ENCODE data around the gene MED15. TPM values are rescaled to one million over a fixed set of nuclear protein-coding genes. Genes with fewer than 3 reads are reported as not detected.

MED15 gene
- total and polyA plus RNA-seq, 4 donors: 23.5 to 119 (median 96.9) TPM

DNA sequence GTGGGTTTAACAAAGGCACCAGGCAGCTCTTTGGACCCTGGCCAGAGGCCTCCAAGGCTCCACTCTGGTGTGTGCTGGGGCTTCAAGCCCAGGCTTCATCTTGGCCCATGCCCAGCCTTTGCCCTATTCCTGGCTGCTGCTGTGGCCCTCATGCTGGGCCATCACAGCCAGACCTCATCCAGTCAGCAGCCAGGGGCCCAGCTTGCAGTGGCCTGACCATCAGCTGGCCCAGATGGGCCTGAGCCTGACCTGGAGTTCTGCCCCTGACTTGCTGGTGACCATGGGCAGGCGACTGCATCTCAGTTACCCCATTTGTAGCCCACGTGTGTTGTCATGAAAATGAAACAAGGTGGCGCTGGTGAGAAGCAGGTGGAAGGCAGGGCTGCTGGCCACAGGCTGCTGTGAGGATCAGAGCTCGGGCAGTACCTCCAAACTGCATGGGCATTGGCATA lies 76.1 kb downstream of the MED15 start:
- no peaks in the 10 kb centered on the region for H3K9me3 ChIP-seq (ENCODE audit: control insufficient read depth, low read length)
- 75 to 79% methylated on average over 4 of the region's 4 CpGs for WGBS, 2 donors
- H3K4me3 ChIP-seq (ENCODE audit: low read length in 2 of 2): no peak overlapping the region
- ATAC-seq (ENCODE audit: low FRiP score) (no peak), DNase-seq (no peak)
- H3K27me3 ChIP-seq (ENCODE audit: control insufficient read depth in 1 of 2, insufficient read depth in 2 of 2, low read length in 1 of 2): no peaks in the 10 kb centered on the region
- H3K27ac ChIP-seq (ENCODE audit: low read depth in 1 of 2, low read length in 2 of 2): no peak overlapping the region
- H3K4me1 ChIP-seq (ENCODE audit: control insufficient read depth in 1 of 2, insufficient read depth in 2 of 2, low read length in 2 of 2): no peaks in the 10 kb centered on the region
- intact Hi-C loops (cut with DNase I): no loop called here
- peaks cover 0 to 6% of the 10 kb centered on the region in 2 donors for H3K36me3 ChIP-seq (ENCODE audit: control insufficient read depth in 1 of 2, insufficient read depth in 2 of 2, low read length in 1 of 2)

DNA sequence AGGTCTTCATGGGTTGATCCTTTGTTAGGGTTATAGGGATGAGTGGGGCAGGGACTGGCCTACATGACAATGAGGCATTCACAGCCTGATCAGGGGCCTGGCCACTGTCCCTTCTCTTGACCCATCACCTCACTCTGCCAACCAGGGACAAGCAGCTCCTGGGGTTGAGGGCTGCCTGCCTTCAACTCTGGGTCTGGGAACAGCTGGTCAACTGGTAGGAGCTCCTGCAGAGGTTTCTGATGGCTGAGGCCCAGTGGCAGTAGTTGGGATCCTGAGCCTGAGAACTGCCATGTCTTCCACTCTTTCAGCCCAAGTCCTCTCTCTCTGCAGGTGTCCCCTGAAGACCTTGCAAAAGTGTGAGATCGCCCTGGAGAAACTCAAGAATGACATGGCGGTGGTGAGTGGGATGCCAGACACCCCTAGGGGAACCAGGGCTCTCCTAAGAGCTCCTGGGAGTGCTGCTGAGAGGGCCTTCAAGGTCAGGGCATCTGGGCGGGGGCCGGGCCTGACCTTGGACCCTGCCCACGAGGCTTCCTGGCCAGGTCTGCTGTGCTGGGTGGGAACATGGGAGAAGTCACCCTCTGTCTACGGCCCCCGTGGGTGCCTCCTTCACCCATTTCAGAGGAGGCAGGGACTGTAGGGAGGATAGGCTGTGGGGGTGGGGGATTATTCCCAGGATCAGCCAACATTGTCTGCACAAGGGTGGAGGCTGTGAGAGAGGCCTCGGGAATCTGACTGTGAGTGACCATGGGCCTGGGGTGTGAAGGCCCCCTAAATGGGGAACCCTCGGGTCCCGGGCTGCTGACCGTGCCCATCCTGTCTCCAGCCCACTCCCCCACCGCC lies 76.8 kb downstream of the MED15 start:
- peaks cover 0 to 6% of the 10 kb centered on the region in 2 donors for H3K36me3 ChIP-seq (ENCODE audit: control insufficient read depth in 1 of 2, insufficient read depth in 2 of 2, low read length in 1 of 2)
- no peaks in the 10 kb centered on the region for H3K4me1 ChIP-seq (ENCODE audit: control insufficient read depth in 1 of 2, insufficient read depth in 2 of 2, low read length in 2 of 2)
- no peak overlapping the region for H3K4me3 ChIP-seq (ENCODE audit: low read length in 2 of 2)
- DNase-seq: no peak
- ATAC-seq (ENCODE audit: low FRiP score): no peak
- intact Hi-C loops (cut with DNase I): no loop called here
- H3K9me3 ChIP-seq (ENCODE audit: control insufficient read depth, low read length): no peaks in the 10 kb centered on the region
- H3K27me3 ChIP-seq (ENCODE audit: control insufficient read depth in 1 of 2, insufficient read depth in 2 of 2, low read length in 1 of 2): no peaks in the 10 kb centered on the region
- no peak overlapping the region for H3K27ac ChIP-seq (ENCODE audit: low read depth in 1 of 2, low read length in 2 of 2)
- 89 to 90% methylated on average over 11 to 12 of the region's 12 CpGs for WGBS, 2 donors

DNA sequence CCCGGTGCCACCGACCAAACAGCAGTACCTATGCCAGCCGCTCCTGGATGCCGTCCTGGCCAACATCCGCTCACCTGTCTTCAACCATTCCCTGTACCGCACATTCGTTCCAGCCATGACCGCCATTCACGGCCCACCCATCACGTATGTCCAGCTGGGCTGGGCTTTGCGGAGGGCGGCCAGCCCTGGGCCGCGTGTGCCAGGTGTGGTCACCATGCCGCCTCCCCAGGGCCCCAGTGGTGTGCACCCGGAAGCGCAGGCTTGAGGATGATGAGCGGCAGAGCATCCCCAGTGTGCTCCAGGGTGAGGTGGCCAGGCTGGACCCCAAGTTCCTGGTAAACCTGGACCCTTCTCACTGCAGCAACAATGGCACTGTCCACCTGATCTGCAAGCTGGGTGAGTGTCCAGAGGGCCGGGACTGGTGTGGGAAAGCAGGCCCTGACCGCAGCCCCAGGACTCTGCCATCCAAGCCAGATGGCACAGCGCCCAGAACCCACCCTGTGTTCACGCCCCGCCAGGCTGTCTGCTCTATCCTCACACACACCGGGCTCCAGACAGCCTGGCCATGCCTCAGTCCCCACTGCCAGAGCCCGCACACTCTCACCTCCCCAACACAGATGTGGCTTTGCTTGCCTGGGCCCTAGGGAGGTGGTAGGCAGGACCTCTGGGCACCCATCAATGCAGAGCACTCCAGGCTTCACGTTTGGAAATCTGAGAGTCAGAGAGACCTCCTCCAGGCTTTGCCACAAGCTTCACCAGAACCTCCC lies 77.6 kb downstream of the MED15 start:
- WGBS, 2 donors: 79 to 82% methylated on average over 24 to 26 of the region's 26 CpGs
- H3K27ac ChIP-seq (ENCODE audit: low read depth in 1 of 2, low read length in 2 of 2): no peak overlapping the region
- no peak for DNase-seq
- H3K27me3 ChIP-seq (ENCODE audit: control insufficient read depth in 1 of 2, insufficient read depth in 2 of 2, low read length in 1 of 2): no peaks in the 10 kb centered on the region
- intact Hi-C loops (cut with DNase I): no loop called here
- H3K36me3 ChIP-seq (ENCODE audit: control insufficient read depth in 1 of 2, insufficient read depth in 2 of 2, low read length in 1 of 2): peaks cover 0 to 6% of the 10 kb centered on the region in 2 donors
- H3K9me3 ChIP-seq (ENCODE audit: control insufficient read depth, low read length): no peaks in the 10 kb centered on the region
- no peak for ATAC-seq (ENCODE audit: low FRiP score)
- H3K4me1 ChIP-seq (ENCODE audit: control insufficient read depth in 1 of 2, insufficient read depth in 2 of 2, low read length in 2 of 2): no peaks in the 10 kb centered on the region
- H3K4me3 ChIP-seq (ENCODE audit: low read length in 2 of 2): no peak overlapping the region

DNA sequence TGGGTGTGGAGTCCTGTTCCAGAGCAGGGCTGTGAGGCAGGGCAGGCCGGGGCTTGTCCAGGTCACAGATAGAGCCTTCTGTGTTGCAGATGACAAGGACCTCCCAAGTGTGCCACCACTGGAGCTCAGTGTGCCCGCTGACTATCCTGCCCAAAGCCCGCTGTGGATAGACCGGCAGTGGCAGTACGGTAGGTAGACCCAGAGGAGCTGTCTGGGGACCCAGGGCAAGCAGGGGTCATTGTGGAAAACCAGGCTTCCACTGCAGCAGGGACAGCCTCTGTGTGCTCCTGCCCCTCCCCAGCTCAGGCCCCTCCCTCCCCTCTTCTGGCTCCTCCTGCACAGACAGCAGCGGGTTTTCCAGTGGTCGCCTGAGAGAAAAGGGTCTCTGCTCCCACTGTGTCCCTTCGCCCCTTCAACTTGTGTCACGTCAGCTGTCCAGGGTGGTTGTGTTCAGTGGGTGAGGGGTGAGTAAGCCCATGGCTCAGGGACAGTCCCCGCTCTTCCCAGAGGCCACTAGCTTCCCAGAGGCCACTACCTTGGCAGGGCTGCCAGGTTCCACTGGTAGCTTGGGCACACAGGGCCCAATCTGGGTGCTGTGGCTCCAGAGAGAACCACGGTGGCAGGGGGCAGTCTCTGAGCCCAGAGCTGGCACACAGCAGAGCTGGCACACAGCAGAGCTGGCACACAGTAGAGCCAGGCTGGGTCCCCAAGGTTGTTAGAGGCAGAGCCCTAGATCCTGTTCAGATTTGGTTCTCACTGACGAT lies 78.4 kb downstream of the MED15 start:
- DNase-seq (no peak), ATAC-seq (ENCODE audit: low FRiP score) (no peak)
- peaks cover 0 to 6% of the 10 kb centered on the region in 2 donors for H3K36me3 ChIP-seq (ENCODE audit: control insufficient read depth in 1 of 2, insufficient read depth in 2 of 2, low read length in 1 of 2)
- intact Hi-C loops (cut with DNase I): no loop called here
- WGBS, 2 donors: 81% methylated on average over 12 of the region's 12 CpGs
- no peak overlapping the region for H3K4me3 ChIP-seq (ENCODE audit: low read length in 2 of 2)
- no peaks in the 10 kb centered on the region for H3K27me3 ChIP-seq (ENCODE audit: control insufficient read depth in 1 of 2, insufficient read depth in 2 of 2, low read length in 1 of 2)
- no peaks in the 10 kb centered on the region for H3K4me1 ChIP-seq (ENCODE audit: control insufficient read depth in 1 of 2, insufficient read depth in 2 of 2, low read length in 2 of 2)
- no peaks in the 10 kb centered on the region for H3K9me3 ChIP-seq (ENCODE audit: control insufficient read depth, low read length)
- H3K27ac ChIP-seq (ENCODE audit: low read depth in 1 of 2, low read length in 2 of 2): no peak overlapping the region

DNA sequence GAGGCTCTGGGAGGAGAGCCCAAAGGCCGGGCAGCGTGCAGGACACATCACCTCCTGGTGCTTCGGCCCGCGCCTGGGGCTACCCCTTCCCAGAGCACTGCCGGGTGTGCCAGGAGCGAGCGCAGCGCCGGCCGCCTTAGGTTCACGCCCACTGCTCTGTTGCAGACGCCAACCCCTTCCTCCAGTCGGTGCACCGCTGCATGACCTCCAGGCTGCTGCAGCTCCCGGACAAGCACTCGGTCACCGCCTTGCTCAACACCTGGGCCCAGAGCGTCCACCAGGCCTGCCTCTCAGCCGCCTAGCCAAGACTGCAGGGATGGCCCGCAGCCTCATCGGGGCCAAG lies 79.0 kb downstream of the MED15 start:
- Histone ChIP-seq H3K9me3 (ENCODE audit: control insufficient read depth, low read length) (no peaks in the 10 kb centered on the region), H3K4me3 (ENCODE audit: low read length in 2 of 2) (no peak overlapping the region), H3K27ac (ENCODE audit: low read depth in 1 of 2, low read length in 2 of 2) (no peak overlapping the region), H3K36me3 (ENCODE audit: control insufficient read depth in 1 of 2, insufficient read depth in 2 of 2, low read length in 1 of 2) (peaks cover 0 to 6% of the 10 kb centered on the region in 2 donors), H3K4me1 (ENCODE audit: control insufficient read depth in 1 of 2, insufficient read depth in 2 of 2, low read length in 2 of 2) (no peaks in the 10 kb centered on the region), H3K27me3 (ENCODE audit: control insufficient read depth in 1 of 2, insufficient read depth in 2 of 2, low read length in 1 of 2) (no peaks in the 10 kb centered on the region)
- DNase-seq (no peak), ATAC-seq (ENCODE audit: low FRiP score) (no peak)
- intact Hi-C loops (cut with DNase I): no loop called here
- 90 to 92% methylated on average over 17 to 22 of the region's 22 CpGs for WGBS, 2 donors

DNA sequence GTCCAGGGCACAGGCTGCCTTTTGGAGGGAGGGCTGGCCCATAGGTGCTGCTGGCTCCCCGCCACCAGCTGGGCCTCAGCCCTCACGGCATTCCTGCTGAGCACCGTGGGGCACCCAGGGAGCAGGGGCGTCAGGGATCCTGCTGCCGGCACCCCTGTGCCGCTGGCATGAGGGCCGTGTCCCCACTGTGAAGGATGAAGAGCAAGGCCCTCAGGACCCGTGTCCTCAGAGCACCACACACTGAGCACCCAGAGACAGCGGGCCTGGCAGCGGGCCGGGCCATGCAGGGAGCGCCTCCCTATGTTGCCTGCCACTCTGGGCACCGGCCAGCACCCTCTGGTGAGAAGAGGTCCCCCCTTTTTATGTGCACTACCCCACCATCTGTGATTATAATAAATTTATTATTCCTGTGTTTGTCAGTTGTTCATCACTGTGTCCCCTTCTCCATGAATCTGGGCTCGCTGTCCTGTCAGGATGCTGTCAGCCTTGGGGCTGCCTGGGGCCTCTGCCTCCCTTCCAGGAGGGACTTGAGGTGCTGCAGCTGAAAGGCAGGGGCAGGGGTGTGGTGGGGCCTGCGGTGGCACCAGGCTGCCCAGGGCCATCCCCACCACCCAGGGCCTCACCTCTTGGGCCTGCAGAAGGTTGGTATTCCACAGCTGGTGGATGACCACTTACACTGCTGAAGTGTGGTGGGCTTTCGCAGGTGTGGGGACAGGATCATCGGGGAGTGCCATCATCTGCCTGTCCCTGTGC lies 80.0 kb downstream of the MED15 start:
- peaks cover 0 to 6% of the 10 kb centered on the region in 2 donors for H3K36me3 ChIP-seq (ENCODE audit: control insufficient read depth in 1 of 2, insufficient read depth in 2 of 2, low read length in 1 of 2)
- intact Hi-C loops (cut with DNase I): no loop called here
- no peaks in the 10 kb centered on the region for H3K9me3 ChIP-seq (ENCODE audit: control insufficient read depth, low read length)
- DNase-seq (no peak), ATAC-seq (ENCODE audit: low FRiP score) (no peak)
- no peak overlapping the region for H3K27ac ChIP-seq (ENCODE audit: low read depth in 1 of 2, low read length in 2 of 2)
- no peaks in the 10 kb centered on the region for H3K27me3 ChIP-seq (ENCODE audit: control insufficient read depth in 1 of 2, insufficient read depth in 2 of 2, low read length in 1 of 2)
- 80% methylated on average over 17 of the region's 17 CpGs for WGBS, 2 donors
- H3K4me1 ChIP-seq (ENCODE audit: control insufficient read depth in 1 of 2, insufficient read depth in 2 of 2, low read length in 2 of 2): no peaks in the 10 kb centered on the region
- H3K4me3 ChIP-seq (ENCODE audit: low read length in 2 of 2): no peak overlapping the region

DNA sequence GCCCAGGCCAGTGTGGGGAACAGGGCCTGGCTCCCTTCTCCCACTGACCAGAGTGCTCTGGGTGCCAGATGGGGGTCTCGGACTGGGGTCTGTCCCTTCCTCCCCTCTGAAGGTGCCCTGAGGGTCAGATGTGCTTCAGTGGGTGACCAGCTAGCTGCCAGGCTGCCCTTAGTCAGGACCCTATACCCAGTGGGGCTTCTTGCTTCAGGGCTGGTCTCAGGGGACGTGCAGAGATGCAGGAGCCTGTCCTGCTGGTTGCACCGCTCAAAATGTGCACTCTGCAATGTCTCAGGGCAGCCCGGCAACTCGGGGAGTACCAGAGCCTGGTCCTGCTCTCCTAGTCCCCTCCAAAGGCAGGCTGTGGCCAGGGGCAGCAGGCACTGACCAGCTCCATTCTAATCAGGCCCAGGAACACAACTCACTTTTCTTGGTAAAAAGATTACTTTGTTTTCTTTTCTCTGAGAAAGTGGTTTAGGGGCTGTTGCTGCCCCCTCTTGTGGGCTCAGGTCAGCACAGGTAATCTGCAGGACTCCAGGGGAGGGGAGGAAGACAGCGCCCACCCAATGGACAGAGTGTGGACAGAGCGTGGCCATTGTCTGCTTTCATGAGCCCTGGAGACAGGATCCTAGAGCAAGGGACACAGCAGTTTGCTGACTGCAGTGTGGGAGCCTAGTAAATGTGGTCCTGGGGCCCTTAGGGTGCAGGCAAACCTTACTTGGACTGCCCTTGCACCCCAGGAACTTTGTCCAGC lies 80.9 kb downstream of the MED15 start:
- ATAC-seq (ENCODE audit: low FRiP score): no peak
- 77 to 78% methylated on average over 7 of the region's 7 CpGs for WGBS, 2 donors

More for the DNA sequence above, 80.9 kb downstream of the MED15 start:
- Histone ChIP-seq H3K4me3 (ENCODE audit: low read length in 2 of 2) (no peak overlapping the region), H3K27me3 (ENCODE audit: control insufficient read depth in 1 of 2, insufficient read depth in 2 of 2, low read length in 1 of 2) (no peaks in the 10 kb centered on the region), H3K36me3 (ENCODE audit: control insufficient read depth in 1 of 2, insufficient read depth in 2 of 2, low read length in 1 of 2) (peaks cover 0 to 6% of the 10 kb centered on the region in 2 donors), H3K4me1 (ENCODE audit: control insufficient read depth in 1 of 2, insufficient read depth in 2 of 2, low read length in 2 of 2) (no peaks in the 10 kb centered on the region), H3K9me3 (ENCODE audit: control insufficient read depth, low read length) (no peaks in the 10 kb centered on the region), H3K27ac (ENCODE audit: low read depth in 1 of 2, low read length in 2 of 2) (no peak overlapping the region)
- no peak for DNase-seq
- intact Hi-C loops (cut with DNase I): no loop called here

Measured in aorta (tissue), 5 donors.